IMR-90 (cell line): ENCODE measurements around the gene TOX3. TPM values are rescaled to one million over a fixed set of nuclear protein-coding genes. Genes with fewer than 3 reads are reported as not detected.

Source experiments
- ATAC-seq: fragments of 200-7000 bp; cut with Tn5 transposase; 2 replicates; pipeline ENCODE4 v1.9.1; 2020; ENCODE audit warnings: low read depth, mild to moderate bottlenecking, moderate library complexity
- BruUV-seq: library from RNA; stranded (reverse); fragments of 400-500 nt; replicated peaks from 2 replicates; lab custom pipeline; 2021; lab: Mats Ljungman, UMichigan
- CTCF ChIA-PET: fragments of 300-600 bp; formaldehyde crosslinking; extraction: SDS; loops from one replicate; lab custom pipeline; 2021; ENCODE audit warnings: antibody characterized with exemption; lab: Yijun Ruan, JAX
- POLR2A ChIA-PET: fragments of 300-600 bp; sonication (Branson Sonifier 250); formaldehyde crosslinking; loops from one replicate; lab custom pipeline; 2022; ENCODE audit warnings: antibody characterized with exemption; ENCODE audit not compliant: unreplicated experiment; lab: Charles Lee
- DNase-seq: peaks from one replicate; pipeline ENCODE4 v3.0.0; 2013
- H2AFZ ChIP-seq: replicated peaks from 2 replicates; pipeline ENCODE3; 2013; ENCODE audit warnings: low read length, mild to moderate bottlenecking; ENCODE audit not compliant: poor library complexity
- H2AK5ac ChIP-seq: 2 replicates; pipeline ENCODE4 v1.6.1; 2013; ENCODE audit warnings: low read depth, low read length, inconsistent platforms
- H2AK9ac ChIP-seq: replicated peaks from 2 replicates; pipeline ENCODE3; 2013; ENCODE audit warnings: mild to moderate bottlenecking, low read depth, low read length, moderate library complexity; ENCODE audit not compliant: poor library complexity
- H2BK120ac ChIP-seq: 2 replicates; pipeline ENCODE4 v1.6.1; 2013; ENCODE audit warnings: low read depth, low read length, inconsistent platforms
- H2BK15ac ChIP-seq: 3 replicates; pipeline ENCODE4 v1.6.1; 2013; ENCODE audit warnings: low read depth, low read length, inconsistent platforms
- H2BK20ac ChIP-seq: 2 replicates; pipeline ENCODE4 v1.6.1; 2013; ENCODE audit warnings: low read depth, mild to moderate bottlenecking, inconsistent platforms, low read length, moderate library complexity
- H2BK5ac ChIP-seq: 2 replicates; pipeline ENCODE4 v1.6.1; 2013; ENCODE audit warnings: mild to moderate bottlenecking, low read depth, low read length, inconsistent platforms; ENCODE audit not compliant: poor library complexity, severe bottlenecking
- H3K14ac ChIP-seq: replicated peaks from 2 replicates; pipeline ENCODE4 v1.6.1; 2013; ENCODE audit warnings: low read depth, low read length, inconsistent platforms
- H3K18ac ChIP-seq: 2 replicates; pipeline ENCODE4 v1.6.1; 2013; ENCODE audit warnings: low read depth, low read length, control low read depth
- H3K23ac ChIP-seq: 2 replicates; pipeline ENCODE4 v1.6.1; 2013; ENCODE audit warnings: low read depth, low read length, inconsistent platforms
- H3K27ac ChIP-seq: 2 replicates; pipeline ENCODE4 v1.5.1; 2013; ENCODE audit warnings: mild to moderate bottlenecking, control low read depth, low read length; ENCODE audit not compliant: insufficient read depth
- H3K27me3 ChIP-seq: 2 replicates; pipeline ENCODE4 v1.6.1; 2013; ENCODE audit warnings: low read length; ENCODE audit not compliant: control insufficient read depth, insufficient read depth
- H3K36me3 ChIP-seq: 2 replicates; pipeline ENCODE4 v1.6.1; 2013; ENCODE audit warnings: low read length, mixed read lengths; ENCODE audit not compliant: control insufficient read depth, insufficient read depth
- H3K4ac ChIP-seq: 2 replicates; pipeline ENCODE4 v1.6.1; 2013; ENCODE audit warnings: low read depth, low read length, inconsistent platforms
- H3K4me1 ChIP-seq: 2 replicates; pipeline ENCODE4 v1.6.1; 2013; ENCODE audit warnings: low read length, mixed read lengths; ENCODE audit not compliant: control insufficient read depth, insufficient read depth
- H3K4me2 ChIP-seq: 2 replicates; pipeline ENCODE4 v1.6.1; 2013; ENCODE audit warnings: low read depth, mild to moderate bottlenecking, control low read depth, low read length, moderate library complexity
- H3K4me3 ChIP-seq: 2 replicates; pipeline ENCODE4 v1.5.1; 2013; ENCODE audit warnings: low read depth, mild to moderate bottlenecking, control low read depth, low read length, moderate library complexity; ENCODE audit not compliant: insufficient read depth
- H3K56ac ChIP-seq: 2 replicates; pipeline ENCODE4 v1.6.1; 2013; ENCODE audit warnings: low read length, inconsistent platforms; ENCODE audit not compliant: insufficient read depth; ENCODE audit errors: extremely low read depth
- H3K79me1 ChIP-seq, 2 experiments: 2 replicates each; pipeline ENCODE4 v1.6.1; 2013; ENCODE audit warnings: low read length in 2 of 2, inconsistent platforms in 1 of 2, low read depth in 1 of 2
- H3K9ac ChIP-seq: 2 replicates; pipeline ENCODE4 v1.6.1; 2013; ENCODE audit warnings: low read depth, low read length, control low read depth
- H3K9me1 ChIP-seq: 2 replicates; pipeline ENCODE4 v1.6.1; 2013; ENCODE audit warnings: low read length, inconsistent platforms; ENCODE audit not compliant: insufficient read depth
- H3K9me3 ChIP-seq: 2 replicates; pipeline ENCODE4 v1.6.1; 2013; ENCODE audit warnings: low read length; ENCODE audit not compliant: control insufficient read depth, insufficient read depth
- H4K20me1 ChIP-seq: 2 replicates; pipeline ENCODE4 v1.6.1; 2013; ENCODE audit warnings: low read length, inconsistent platforms; ENCODE audit not compliant: insufficient read depth
- H4K5ac ChIP-seq: 2 replicates; pipeline ENCODE4 v1.6.1; 2013; ENCODE audit warnings: mild to moderate bottlenecking, low read depth, low read length, control low read depth
- H4K8ac ChIP-seq, 2 experiments: 2 replicates each; pipeline ENCODE4 v1.6.1; 2013; ENCODE audit warnings: low read depth in 2 of 2, low read length in 2 of 2, control low read depth in 1 of 2, inconsistent platforms in 1 of 2
- H4K91ac ChIP-seq: 2 replicates; pipeline ENCODE4 v1.6.1; 2013; ENCODE audit warnings: low read depth, low read length, inconsistent platforms; ENCODE audit not compliant: insufficient read depth
- MXI1 ChIP-seq: IDR thresholded peaks from 2 replicates; pipeline ENCODE4 v1.6.1; 2012; ENCODE audit warnings: low read depth, mild to moderate bottlenecking, low read length, moderate library complexity, borderline replicate concordance
- POLR2A ChIP-seq: IDR thresholded peaks from 2 replicates; pipeline ENCODE4 v1.6.1; 2012; ENCODE audit warnings: mild to moderate bottlenecking, low read depth, low read length
- RCOR1 ChIP-seq: IDR thresholded peaks from 2 replicates; pipeline ENCODE4 v1.6.1; 2012; ENCODE audit warnings: mild to moderate bottlenecking, low read length, improper control_type of control experiment; ENCODE audit not compliant: insufficient replicate concordance
- SMC3 ChIP-seq: fragments of 150-350 bp; IDR thresholded peaks from 2 replicates; pipeline ENCODE4 v1.6.1; 2016; ENCODE audit warnings: low read depth, mild to moderate bottlenecking, antibody characterized with exemption, low read length, moderate library complexity
- WGBS, 2 experiments: methylation state at CpG; one replicate each; pipeline versions ENCODE4 v1.1.5 to v1.1.7; 2013; ENCODE audit warnings: missing lambda C conversion rate in 2 of 2; ENCODE audit not compliant: insufficient read length in 1 of 2; ENCODE audit errors: extremely low coverage in 2 of 2; 5-methylcytosine and 5-hydroxymethylcytosine counted together
- dilution Hi-C: fragments of 300-500 bp; cut with HindIII; formaldehyde crosslinking; loops from one replicate; pipeline ENCODE4 v1.14.3; 2018; ENCODE audit warnings: low sequenced_read_pairs; ENCODE audit not compliant: unreplicated experiment
- in situ Hi-C: fragments of 300-500 bp; cut with MboI; formaldehyde crosslinking; loops from 3 replicates; pipeline ENCODE4 v1.14.3; 2019; ENCODE audit warnings: low sequenced_read_pairs, inconsistent platforms, mixed read lengths
- intact Hi-C: fragments of 100-400 bp; cut with micrococcal nuclease; formaldehyde crosslinking; loops from 2 replicates; pipeline ENCODE4 v1.10.0; 2022
- polyA plus RNA-seq, 3 experiments: library from polyadenylated mRNA; depleted of rRNA; stranded (reverse); fragments of >200 nt; gene quantifications; 2 replicates each; pipeline ENCODE4 v1.2.3, GENCODE V29; 2012; ENCODE audit warnings: low replicate concordance in 1 of 3
- total RNA-seq: library from RNA; depleted of rRNA; stranded (reverse); fragments of >200 nt; gene quantifications from 2 replicates; pipeline ENCODE4 v1.2.3, GENCODE V29; 2012
- TF ChIP-seq, protein P1 (sequence below): fragments of 150-350 bp; IDR thresholded peaks from 2 replicates; pipeline ENCODE4 v1.6.1; 2017; ENCODE audit warnings: mild to moderate bottlenecking, antibody characterized with exemption, low read length, low read depth

The TOX3 gene
- total and polyA plus RNA-seq, 2 of the 4 experiments (the other 2 are of a cell fraction) = not detected

DNA sequence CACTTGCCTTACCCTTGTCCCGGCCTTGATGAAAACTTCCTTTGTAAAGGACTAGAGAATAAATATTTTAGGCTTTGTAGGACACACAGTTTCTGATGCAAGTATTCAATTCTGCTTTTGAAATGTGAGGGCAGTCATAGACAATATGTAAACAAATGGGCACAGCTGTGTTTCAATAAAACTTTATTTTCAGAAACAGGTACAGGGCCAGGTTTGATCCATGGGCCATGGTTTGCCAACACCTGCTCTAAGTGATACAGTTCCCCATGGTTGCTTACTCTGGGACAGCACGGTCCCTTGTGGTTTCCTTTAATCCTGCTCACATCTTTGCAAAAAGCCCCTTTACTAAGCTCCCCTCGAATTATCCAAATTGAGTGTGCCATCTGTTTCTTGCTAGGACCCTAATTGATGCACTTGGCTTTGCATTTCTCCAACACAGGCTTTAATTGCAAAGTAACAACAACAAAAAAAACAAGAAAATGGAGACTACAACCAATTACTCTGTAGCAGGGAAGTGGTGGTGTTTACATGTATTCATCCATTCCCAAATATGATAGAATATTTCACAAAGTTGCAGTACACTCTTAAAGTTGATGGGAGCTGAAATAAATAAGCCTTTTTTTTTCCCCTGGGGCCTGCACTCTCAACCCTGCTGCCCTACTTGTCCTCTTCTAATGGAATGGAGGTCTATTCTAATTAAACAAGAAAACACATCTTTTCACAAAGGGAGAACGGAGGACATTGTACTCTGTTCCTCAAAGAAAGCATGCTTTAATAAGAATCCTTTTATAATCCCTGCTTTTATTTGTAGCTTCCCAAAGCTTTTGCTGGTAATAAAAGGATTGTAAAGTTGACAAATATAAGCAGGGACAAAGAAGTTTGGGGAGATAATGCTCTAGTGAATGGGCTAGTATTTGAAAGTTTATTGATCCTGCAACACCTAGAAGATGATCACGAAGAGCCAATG is 37.7 kb upstream of the TOX3 start:
- Histone ChIP-seq H2BK5ac (no peak overlapping the region), H2BK20ac (no peak overlapping the region), H2BK15ac (no peak overlapping the region), H2AK5ac (no peak overlapping the region), H3K4me2 (no peak overlapping the region), H3K4me1 (no peaks in the 10 kb centered on the region), H3K27ac (no peak overlapping the region), H3K9me3 (peaks cover 5% of the 10 kb centered on the region; the same call in 1 of the 2 replicates), H2AFZ (no peak overlapping the region), H4K8ac (no peak overlapping the region), H3K14ac (no peak overlapping the region), H4K20me1 (no peaks in the 10 kb centered on the region), H3K18ac (no peak overlapping the region), H3K23ac (no peak overlapping the region), H3K36me3 (no peaks in the 10 kb centered on the region), H4K5ac (no peak overlapping the region), H3K56ac (no peak overlapping the region), H2AK9ac (no peak overlapping the region), H3K79me1 (no peaks in the 10 kb centered on the region), H3K9me1 (no peaks in the 10 kb centered on the region), H3K27me3 (no peaks in the 10 kb centered on the region), H3K4me3 (no peak overlapping the region), H3K9ac (no peak overlapping the region), H4K91ac (no peak overlapping the region), H3K4ac (no peak overlapping the region), H2BK120ac (no peak overlapping the region)
- ATAC-seq (no peak), DNase-seq (no peak)
- dilution Hi-C loops = no loop called here
- in situ Hi-C loops = no loop called here
- WGBS, 2 experiments = 57% methylated on average over 1 of the region's 5 CpGs; no CpG with 5 or more reads in 1 of the 2 experiments
- CTCF ChIA-PET = no interaction called here
- POLR2A ChIA-PET = no interaction called here
- no TSS peak for BruUV-seq
- TF ChIP-seq RCOR1 (no peak), MXI1 (no peak), SMC3 (no peak), POLR2A (no peak)
- TF ChIP-seq, protein P1, sequence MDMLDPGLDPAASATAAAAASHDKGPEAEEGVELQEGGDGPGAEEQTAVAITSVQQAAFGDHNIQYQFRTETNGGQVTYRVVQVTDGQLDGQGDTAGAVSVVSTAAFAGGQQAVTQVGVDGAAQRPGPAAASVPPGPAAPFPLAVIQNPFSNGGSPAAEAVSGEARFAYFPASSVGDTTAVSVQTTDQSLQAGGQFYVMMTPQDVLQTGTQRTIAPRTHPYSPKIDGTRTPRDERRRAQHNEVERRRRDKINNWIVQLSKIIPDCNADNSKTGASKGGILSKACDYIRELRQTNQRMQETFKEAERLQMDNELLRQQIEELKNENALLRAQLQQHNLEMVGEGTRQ = no peak
- intact Hi-C loops = no loop called here
